Mucosa of descending colon (tissue), 3 donors: ENCODE data around the gene TCOF1. TPM values are rescaled to one million over a fixed set of nuclear protein-coding genes. Genes with fewer than 3 reads are reported as not detected.

Experiments used
- ATAC-seq: fragments of 200-7000 bp; cut with Tn5 transposase; one replicate; pipeline ENCODE4 v1.9.1; 2020; ENCODE audit warnings: mild to moderate bottlenecking, moderate library complexity
- DNase-seq, 3 donors: peaks; one replicate each; pipeline ENCODE4 v3.0.0-alpha.2; 2020
- H3K36me3 ChIP-seq: fragments of 200-600 bp; one replicate; pipeline ENCODE4 v1.8.0; 2021; ENCODE audit warnings: low read depth, mild to moderate bottlenecking
- H3K4me1 ChIP-seq: fragments of 200-600 bp; one replicate; pipeline ENCODE4 v1.8.0; 2021; ENCODE audit warnings: low read depth, mild to moderate bottlenecking
- H3K4me3 ChIP-seq: fragments of 200-600 bp; one replicate; pipeline ENCODE4 v1.8.0; 2021; ENCODE audit warnings: mild to moderate bottlenecking
- H3K9me3 ChIP-seq: fragments of 200-600 bp; one replicate; pipeline ENCODE4 v1.8.0; 2021; ENCODE audit warnings: mild to moderate bottlenecking
- intact Hi-C, 2 donors: fragments of 100-400 bp; cut with DNase I in 1 of 2; cut with micrococcal nuclease in 1 of 2; formaldehyde crosslinking; loops; one replicate each; pipeline versions ENCODE4 v1.11.0 to v1.11.1; 2022; cut with DNase I, micrococcal nuclease
- total RNA-seq, 3 donors: library from RNA; stranded (reverse); fragmentation: NEBNext Ultra II Directional in 2 of 3; extraction: Animal tissue kit (Norgen Biotek cat#: 25700) in 2 of 3; gene quantifications; one replicate each; pipeline versions ENCODE4 v1.2.1 to v1.2.4, GENCODE V29; 2021 to 2023
- TF ChIP-seq, protein P1 (sequence below): fragments of 200-600 bp; IDR thresholded peaks from one replicate; pipeline ENCODE4 v1.8.0; 2022; ENCODE audit warnings: antibody characterized with exemption, mild to moderate bottlenecking
- donor health status: DM: no; HTN: no; CAD: no; lungs with moderate emphysema.
- donor health status: DM: no; HTN: no; CAD: no.
- donor health status: DM: no; HTN: yes; CAD: no.

TCOF1 gene
- total RNA-seq, 3 donors from 2014 or later = 17.3 to 36.2 (median 26.0) TPM

DNA sequence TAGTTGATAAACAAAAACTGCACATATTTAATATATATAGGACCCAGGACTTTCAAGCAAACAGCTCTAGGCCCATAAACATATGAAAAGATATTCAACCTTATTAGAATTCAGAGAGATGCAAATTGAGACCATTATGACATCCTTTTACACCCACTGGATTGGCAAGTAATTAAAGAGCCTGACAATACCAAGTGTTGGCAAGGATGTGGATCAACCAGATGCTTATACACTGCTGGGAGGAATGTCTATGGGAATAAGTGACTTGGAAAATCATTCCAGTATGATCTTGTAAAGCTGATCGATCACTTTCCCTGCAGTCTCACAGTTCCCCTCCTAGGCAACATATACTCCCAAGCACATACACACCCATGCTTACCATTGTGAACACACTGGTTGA lies 15.5 kb upstream of the TCOF1 start:
- no peaks in the 10 kb centered on the region for H3K9me3 ChIP-seq
- no peak for ATAC-seq
- no peak overlapping the region for H3K4me3 ChIP-seq
- DNase-seq = no peak
- no peaks in the 10 kb centered on the region for H3K4me1 ChIP-seq
- H3K36me3 ChIP-seq = no peaks in the 10 kb centered on the region
- intact Hi-C loops = no loop called here
- TF ChIP-seq, protein P1, sequence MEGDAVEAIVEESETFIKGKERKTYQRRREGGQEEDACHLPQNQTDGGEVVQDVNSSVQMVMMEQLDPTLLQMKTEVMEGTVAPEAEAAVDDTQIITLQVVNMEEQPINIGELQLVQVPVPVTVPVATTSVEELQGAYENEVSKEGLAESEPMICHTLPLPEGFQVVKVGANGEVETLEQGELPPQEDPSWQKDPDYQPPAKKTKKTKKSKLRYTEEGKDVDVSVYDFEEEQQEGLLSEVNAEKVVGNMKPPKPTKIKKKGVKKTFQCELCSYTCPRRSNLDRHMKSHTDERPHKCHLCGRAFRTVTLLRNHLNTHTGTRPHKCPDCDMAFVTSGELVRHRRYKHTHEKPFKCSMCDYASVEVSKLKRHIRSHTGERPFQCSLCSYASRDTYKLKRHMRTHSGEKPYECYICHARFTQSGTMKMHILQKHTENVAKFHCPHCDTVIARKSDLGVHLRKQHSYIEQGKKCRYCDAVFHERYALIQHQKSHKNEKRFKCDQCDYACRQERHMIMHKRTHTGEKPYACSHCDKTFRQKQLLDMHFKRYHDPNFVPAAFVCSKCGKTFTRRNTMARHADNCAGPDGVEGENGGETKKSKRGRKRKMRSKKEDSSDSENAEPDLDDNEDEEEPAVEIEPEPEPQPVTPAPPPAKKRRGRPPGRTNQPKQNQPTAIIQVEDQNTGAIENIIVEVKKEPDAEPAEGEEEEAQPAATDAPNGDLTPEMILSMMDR = no peak

DNA sequence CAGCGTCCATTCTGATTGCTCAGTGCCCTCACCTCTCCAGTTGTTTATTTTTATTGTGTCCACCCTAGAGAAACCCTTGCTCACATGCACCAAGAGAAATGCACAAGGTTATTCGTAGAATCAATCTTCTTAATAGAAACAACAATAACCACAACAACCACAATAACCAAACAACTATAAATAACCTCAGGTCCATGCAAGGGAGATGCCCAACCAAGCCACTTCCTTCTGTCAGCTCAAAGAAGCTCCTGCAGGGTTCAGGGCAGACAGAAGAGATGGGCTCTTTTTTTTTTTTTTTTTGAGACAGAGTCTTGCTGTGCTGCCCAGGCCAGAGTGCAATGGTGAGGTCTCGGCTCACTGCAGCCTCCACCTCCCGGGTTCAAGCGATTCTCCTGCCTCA lies 14.9 kb upstream of the TCOF1 start:
- no peak overlapping the region for H3K4me3 ChIP-seq
- H3K9me3 ChIP-seq = no peaks in the 10 kb centered on the region
- no peaks in the 10 kb centered on the region for H3K36me3 ChIP-seq
- intact Hi-C loops = no loop called here
- H3K4me1 ChIP-seq = no peaks in the 10 kb centered on the region
- DNase-seq = no peak
- TF ChIP-seq, protein P1 = no peak
- no peak for ATAC-seq

DNA sequence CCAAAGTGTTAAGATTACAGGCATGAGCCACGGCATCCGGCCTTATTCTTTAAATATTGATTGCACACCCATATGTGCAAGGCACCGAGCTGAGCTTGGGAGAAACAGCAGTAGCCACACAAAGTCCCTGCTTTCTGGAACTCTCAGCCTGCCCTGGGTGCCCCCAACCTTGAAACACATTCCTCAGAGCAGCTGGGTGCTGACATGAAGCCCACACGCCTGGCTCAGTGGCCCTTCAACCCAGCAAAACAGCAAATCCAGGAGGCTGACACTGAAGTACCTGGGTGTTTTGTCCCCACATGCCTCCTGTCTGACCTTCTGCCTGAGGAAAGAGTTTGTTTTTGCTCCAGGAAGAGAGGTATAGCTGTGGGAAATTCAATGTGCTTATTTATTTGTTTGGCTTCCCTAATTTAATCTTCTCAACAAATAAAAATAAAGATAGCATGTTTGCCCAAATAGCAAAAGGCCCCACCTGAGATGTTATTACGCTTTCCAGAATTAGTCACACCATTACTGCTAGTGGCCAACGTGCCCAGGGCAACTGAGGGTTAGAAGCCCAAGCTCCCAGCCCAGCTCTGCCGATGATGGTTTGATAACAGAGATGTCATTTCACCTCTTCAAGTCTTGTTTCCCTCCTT lies 13.4 kb upstream of the TCOF1 start:
- DNase-seq (no peak), ATAC-seq (no peak)
- no peaks in the 10 kb centered on the region for H3K36me3 ChIP-seq
- intact Hi-C loops = no loop called here
- TF ChIP-seq, protein P1 = no peak
- H3K4me1 ChIP-seq = no peaks in the 10 kb centered on the region
- H3K4me3 ChIP-seq = no peak overlapping the region
- H3K9me3 ChIP-seq = no peaks in the 10 kb centered on the region

DNA sequence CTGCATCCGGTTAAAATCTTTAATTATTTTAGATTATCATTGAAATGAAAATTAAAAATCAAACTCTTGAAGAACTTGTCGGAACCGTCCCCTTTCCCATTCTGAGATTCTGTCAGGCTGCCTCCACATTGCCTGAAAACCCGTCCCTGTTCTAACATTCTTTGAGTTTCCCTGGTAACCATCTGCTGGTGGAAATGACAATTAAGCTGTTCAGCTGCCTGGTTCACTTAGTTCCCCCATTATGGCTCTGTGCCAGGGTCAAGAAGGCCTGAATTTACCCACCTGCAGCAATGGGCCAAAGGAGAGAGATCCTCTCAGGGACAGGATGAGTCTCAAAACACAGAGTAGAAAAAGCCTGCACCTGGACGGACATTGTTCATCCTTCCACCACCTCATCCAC lies 11.8 kb upstream of the TCOF1 start:
- H3K9me3 ChIP-seq = no peaks in the 10 kb centered on the region
- ATAC-seq = no peak
- H3K36me3 ChIP-seq = no peaks in the 10 kb centered on the region
- H3K4me3 ChIP-seq = no peak overlapping the region
- H3K4me1 ChIP-seq = peaks cover 2% of the 10 kb centered on the region
- intact Hi-C loops = no loop called here
- TF ChIP-seq, protein P1 = no peak
- no peak for DNase-seq

DNA sequence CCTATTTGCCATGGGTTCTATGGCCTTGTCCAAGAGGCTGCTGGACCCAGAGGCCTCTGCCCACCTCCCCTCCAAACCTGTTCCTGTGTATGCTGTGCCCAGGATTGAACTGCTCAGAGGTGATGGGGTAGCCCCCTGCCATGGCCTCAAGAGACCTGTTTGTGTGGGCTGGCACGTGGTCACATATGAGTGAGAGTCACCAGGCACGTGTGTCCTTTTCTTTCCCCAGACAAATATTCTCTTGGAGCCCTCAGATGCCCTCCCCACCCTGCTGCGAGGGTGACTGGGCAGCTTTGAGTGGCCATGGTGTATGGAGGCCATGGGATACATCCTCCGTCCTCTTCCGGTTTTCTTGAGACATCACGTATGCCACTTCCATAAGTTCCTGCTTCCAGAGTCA lies 10.9 kb upstream of the TCOF1 start:
- Histone ChIP-seq H3K36me3 (no peaks in the 10 kb centered on the region), H3K4me1 (peaks cover 7% of the 10 kb centered on the region), H3K9me3 (no peaks in the 10 kb centered on the region), H3K4me3 (no peak overlapping the region)
- DNase-seq = no peak
- TF ChIP-seq, protein P1 = no peak
- no peak for ATAC-seq
- intact Hi-C loops = no loop called here

DNA sequence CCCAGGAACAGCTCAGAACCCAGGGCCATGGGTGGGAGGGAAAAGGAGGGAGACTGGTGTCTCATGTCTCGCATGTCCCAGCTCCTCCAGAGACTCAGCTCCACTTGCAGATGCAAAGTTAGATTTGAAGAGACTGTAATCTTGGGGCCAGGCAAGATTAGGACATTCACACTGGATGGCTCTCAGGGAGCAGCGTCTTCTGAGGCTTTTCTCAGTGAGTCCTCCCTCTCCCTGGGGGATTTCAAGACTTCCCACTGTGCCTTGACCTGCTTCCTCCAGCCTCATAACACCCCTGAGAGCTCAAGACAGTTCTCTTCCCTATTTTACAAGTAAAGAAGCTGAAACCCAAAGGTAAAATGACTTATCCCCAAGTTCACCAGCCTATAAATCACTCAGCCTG lies 10.5 kb upstream of the TCOF1 start:
- Histone ChIP-seq H3K4me1 (peaks cover 7% of the 10 kb centered on the region), H3K36me3 (no peaks in the 10 kb centered on the region), H3K9me3 (no peaks in the 10 kb centered on the region), H3K4me3 (no peak overlapping the region)
- intact Hi-C loops = no loop called here
- DNase-seq = no peak
- TF ChIP-seq, protein P1 = no peak
- no peak for ATAC-seq
